GM23248 (cell line): ENCODE data around the gene UBE2I.

Experiments
- EZH2 ChIP-seq: fragments of 200-600 bp; sonication (generic); IDR thresholded peaks from 2 replicates; pipeline ENCODE4 v1.6.1; 2018; ENCODE audit warnings: antibody characterized with exemption, mild to moderate bottlenecking; ENCODE audit not compliant: insufficient read depth, poor library complexity, severe bottlenecking
- EZH2phosphoT487 ChIP-seq: fragments of 200-600 bp; sonication (generic); IDR thresholded peaks from 2 replicates; pipeline ENCODE4 v1.6.1; 2018; ENCODE audit warnings: antibody characterized with exemption, moderate library complexity, mild to moderate bottlenecking, low read depth; ENCODE audit not compliant: insufficient read depth

- TF ChIP-seq EZH2phosphoT487 (no peak), EZH2 (no peak)
Measured at GRCh38 chr16:1338119-1338730, 28.8 kb downstream of the UBE2I start.
